ENCODE results near the gene SMAD6.

Gene SMAD6

DNA sequence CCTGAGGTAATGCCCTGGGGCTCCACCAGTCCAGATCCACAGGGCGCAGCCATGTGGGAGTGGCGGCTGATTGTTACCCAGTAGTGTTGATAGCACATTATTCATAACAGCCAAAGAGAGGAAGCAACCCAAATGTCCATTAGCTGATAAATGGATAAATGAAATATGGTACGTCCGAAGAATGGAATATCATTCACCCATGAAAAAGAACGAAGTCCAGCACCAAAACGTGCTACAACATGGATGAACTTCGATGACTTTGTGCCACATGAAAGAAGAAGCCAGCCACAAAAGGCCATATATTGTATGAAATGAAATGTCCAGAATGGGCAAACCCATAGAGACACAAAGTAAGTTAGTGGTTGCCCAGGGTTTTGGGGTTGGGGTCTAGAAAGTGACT lies 6.4 kb downstream of the SMAD6 start:
- Mint-ChIP-seq H3K36me3 (ENCODE audit: insufficient read depth) (no peaks in the 10 kb centered on the region), H3K27ac (ENCODE audit: low read depth) (no peak overlapping the region), H3K4me3 (no peak overlapping the region), H3K4me1 (peaks cover 9% of the 10 kb centered on the region), H3K9me3 (no peaks in the 10 kb centered on the region), H3K27me3 (peaks cover 22% of the 10 kb centered on the region)
- DNase-seq (ENCODE audit: low spot score in 2 of 2) (no peak), ATAC-seq (replicated peaks; ENCODE audit: extremely low read depth, poor library complexity, severe bottlenecking) (no peak)

DNA sequence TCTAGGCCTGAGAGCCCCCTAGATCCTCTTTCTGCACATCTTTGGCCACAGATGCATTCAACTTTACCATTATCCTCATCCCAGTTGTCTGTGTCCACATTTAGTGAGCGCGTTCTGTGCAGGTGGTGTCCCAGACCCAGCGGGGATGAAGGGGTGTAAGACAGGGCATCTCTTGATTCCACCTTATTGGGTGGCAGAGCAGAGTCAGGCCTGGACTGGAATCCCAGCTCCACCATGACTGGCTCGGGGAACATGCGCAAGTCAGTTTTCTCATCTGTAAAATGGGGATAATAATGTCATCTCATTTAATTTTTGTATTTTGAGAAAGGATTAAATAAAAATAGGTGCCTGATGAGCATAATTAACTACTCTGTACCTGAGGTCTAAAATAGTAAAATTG lies 7.8 kb downstream of the SMAD6 start:
- ATAC-seq (replicated peaks; ENCODE audit: extremely low read depth, poor library complexity, severe bottlenecking), result no peak
- Mint-ChIP-seq H3K9me3 (no peaks in the 10 kb centered on the region), H3K36me3 (ENCODE audit: insufficient read depth) (no peaks in the 10 kb centered on the region), H3K4me3 (no peak overlapping the region), H3K27ac (ENCODE audit: low read depth) (no peak overlapping the region), H3K4me1 (no peaks in the 10 kb centered on the region), H3K27me3 (peaks cover 13% of the 10 kb centered on the region)
- no peak for DNase-seq (ENCODE audit: low spot score in 2 of 2)

DNA sequence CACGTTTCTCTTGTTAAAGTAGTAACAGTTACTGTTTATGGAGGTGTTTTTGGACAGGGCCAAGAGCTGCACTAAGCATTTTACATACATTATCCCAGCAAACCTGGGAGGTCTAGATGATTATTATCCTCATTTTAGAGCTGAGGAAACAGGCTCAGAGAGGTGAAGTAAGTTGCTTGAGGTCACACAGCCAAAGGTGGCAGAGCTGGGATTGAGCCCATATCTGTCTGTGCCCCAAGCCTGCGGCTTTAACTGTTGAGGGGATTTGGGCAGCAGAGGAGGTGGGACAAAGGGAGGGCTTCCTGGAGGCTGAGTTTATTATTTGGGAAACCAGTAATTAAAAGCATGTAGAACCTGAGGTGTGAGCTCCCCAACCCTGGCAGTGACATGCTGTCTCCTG lies 9.2 kb downstream of the SMAD6 start:
- Mint-ChIP-seq H3K9me3 (no peaks in the 10 kb centered on the region), H3K4me3 (no peak overlapping the region), H3K27ac (ENCODE audit: low read depth) (no peak overlapping the region), H3K4me1 (no peaks in the 10 kb centered on the region), H3K27me3 (peaks cover 10% of the 10 kb centered on the region), H3K36me3 (ENCODE audit: insufficient read depth) (no peaks in the 10 kb centered on the region)
- ATAC-seq (replicated peaks; ENCODE audit: extremely low read depth, poor library complexity, severe bottlenecking) (no peak), DNase-seq (ENCODE audit: low spot score in 2 of 2) (no peak)

DNA sequence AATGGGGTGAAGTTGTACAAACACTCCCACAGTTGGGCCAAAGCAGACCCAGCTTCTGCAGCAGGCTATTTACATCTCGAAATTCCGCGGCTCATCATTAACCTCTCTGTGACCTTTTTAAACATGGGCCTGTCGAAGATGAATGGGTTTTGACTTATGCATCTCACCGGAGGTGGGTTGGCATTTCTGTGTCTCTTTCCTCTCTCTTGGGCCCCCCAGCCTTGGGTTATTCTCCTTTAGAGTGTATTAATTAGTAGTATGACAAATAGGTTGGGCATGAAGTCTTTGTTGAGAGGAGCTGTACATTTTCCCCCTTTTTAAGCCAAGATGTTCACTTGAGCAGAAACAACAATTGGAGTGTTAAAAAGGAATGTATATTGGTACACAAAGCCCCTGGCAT lies 9.8 kb downstream of the SMAD6 start:
- Mint-ChIP-seq H3K4me3 (no peak overlapping the region), H3K4me1 (no peaks in the 10 kb centered on the region), H3K27ac (ENCODE audit: low read depth) (no peak overlapping the region), H3K9me3 (no peaks in the 10 kb centered on the region), H3K36me3 (ENCODE audit: insufficient read depth) (no peaks in the 10 kb centered on the region), H3K27me3 (peaks cover 16% of the 10 kb centered on the region)
- no peak for ATAC-seq (replicated peaks; ENCODE audit: extremely low read depth, poor library complexity, severe bottlenecking)
- no peak for DNase-seq (ENCODE audit: low spot score in 2 of 2)

DNA sequence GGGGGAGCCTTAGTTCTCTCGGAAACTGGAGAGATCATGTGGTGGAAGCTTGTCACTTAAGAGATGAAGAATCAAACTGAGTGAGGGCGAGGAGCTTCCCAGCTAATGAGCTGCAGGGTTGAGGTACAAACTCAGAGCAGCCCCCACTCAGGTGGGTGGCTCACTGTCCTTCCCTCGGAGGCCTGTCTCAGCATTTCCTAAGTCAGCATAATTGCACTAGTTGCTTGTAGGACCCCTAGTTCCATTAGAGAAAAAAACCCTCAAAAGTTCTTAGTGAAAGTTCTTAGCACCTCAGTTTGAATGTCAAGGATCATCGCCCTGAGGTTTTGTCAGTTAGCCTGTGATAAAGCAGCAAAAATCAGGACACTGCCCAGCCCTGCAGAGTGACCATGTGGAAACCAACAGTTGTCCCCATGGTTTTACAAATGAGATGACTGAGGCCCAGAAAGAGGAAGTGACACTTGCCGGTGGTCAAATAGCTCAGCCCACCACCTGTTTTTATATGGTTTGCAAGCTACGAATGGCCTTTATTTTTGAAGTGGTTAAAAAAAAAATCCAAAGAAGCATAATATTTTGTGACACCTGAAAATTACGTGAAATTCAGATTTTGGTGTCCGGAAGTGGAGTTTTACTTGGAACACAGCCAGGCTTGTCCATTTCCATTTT lies 11.9 kb downstream of the SMAD6 start:
- no peaks in the 10 kb centered on the region for H3K9me3 Mint-ChIP-seq
- no peak for ATAC-seq (replicated peaks; ENCODE audit: extremely low read depth, poor library complexity, severe bottlenecking)

DNA sequence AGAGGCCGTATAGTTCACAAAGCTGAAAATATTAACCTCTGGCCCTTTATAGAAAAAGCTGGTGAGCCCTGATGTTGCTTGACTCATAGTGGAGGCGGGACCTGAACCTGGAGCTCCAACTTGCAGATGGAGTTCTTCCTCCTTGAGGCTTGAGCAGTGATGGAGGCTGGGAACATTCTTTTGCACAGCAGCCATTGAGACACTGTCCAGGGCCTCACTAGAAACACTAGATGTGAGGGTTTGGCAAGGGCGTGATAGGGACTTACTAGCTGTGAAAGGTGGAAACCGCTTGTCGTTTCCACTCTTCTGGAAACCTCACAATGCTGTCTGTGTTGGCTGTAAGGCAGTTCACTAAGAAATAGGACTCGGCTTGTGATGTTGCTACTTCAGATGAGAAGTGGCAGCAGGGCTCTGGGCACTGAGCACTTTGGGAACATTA lies 12.5 kb downstream of the SMAD6 start:
- Mint-ChIP-seq H3K4me1 (no peaks in the 10 kb centered on the region), H3K27ac (ENCODE audit: low read depth) (no peak overlapping the region), H3K9me3 (no peaks in the 10 kb centered on the region), H3K27me3 (peaks cover 31% of the 10 kb centered on the region), H3K36me3 (ENCODE audit: insufficient read depth) (no peaks in the 10 kb centered on the region), H3K4me3 (no peak overlapping the region)
- ATAC-seq (replicated peaks; ENCODE audit: extremely low read depth, poor library complexity, severe bottlenecking) (no peak), DNase-seq (ENCODE audit: low spot score in 2 of 2) (no peak)

More for the DNA sequence above, 11.9 kb downstream of the SMAD6 start:
- DNase-seq (ENCODE audit: low spot score in 2 of 2), result no peak
- peaks cover 31% of the 10 kb centered on the region for H3K27me3 Mint-ChIP-seq
- H3K27ac Mint-ChIP-seq (ENCODE audit: low read depth), result no peak overlapping the region
- H3K36me3 Mint-ChIP-seq (ENCODE audit: insufficient read depth), result no peaks in the 10 kb centered on the region
- H3K4me1 Mint-ChIP-seq, result no peaks in the 10 kb centered on the region
- H3K4me3 Mint-ChIP-seq, result no peak overlapping the region

DNA sequence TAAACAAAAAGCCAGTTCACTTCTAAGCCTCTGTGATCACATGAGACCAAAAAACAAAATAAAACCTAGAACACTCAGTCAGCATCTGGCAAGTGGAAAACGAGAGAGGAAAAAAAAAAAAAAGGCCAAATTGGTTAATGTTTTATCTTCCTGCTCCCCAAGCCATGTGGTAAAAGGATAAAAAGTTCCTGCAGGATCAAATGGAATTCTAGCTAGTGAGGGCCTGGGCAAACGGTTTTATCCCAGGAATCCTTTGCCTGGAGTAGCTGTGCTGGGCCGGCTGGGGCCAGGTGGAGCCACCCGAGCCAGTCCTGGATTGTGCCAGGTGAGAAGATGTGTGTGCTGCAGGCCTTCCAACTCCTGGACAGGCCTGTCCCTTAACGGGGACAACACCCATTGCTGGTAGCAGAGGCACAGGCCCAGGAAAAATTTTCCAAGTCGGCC lies 13.2 kb downstream of the SMAD6 start:
- ATAC-seq (replicated peaks; ENCODE audit: extremely low read depth, poor library complexity, severe bottlenecking) (no peak), DNase-seq (ENCODE audit: low spot score in 2 of 2) (no peak)
- no peaks in the 10 kb centered on the region for H3K36me3 Mint-ChIP-seq (ENCODE audit: insufficient read depth)
- H3K27me3 Mint-ChIP-seq, result peaks cover 31% of the 10 kb centered on the region
- no peaks in the 10 kb centered on the region for H3K9me3 Mint-ChIP-seq
- H3K27ac Mint-ChIP-seq (ENCODE audit: low read depth), result no peak overlapping the region
- H3K4me1 Mint-ChIP-seq, result no peaks in the 10 kb centered on the region
- no peak overlapping the region for H3K4me3 Mint-ChIP-seq

DNA sequence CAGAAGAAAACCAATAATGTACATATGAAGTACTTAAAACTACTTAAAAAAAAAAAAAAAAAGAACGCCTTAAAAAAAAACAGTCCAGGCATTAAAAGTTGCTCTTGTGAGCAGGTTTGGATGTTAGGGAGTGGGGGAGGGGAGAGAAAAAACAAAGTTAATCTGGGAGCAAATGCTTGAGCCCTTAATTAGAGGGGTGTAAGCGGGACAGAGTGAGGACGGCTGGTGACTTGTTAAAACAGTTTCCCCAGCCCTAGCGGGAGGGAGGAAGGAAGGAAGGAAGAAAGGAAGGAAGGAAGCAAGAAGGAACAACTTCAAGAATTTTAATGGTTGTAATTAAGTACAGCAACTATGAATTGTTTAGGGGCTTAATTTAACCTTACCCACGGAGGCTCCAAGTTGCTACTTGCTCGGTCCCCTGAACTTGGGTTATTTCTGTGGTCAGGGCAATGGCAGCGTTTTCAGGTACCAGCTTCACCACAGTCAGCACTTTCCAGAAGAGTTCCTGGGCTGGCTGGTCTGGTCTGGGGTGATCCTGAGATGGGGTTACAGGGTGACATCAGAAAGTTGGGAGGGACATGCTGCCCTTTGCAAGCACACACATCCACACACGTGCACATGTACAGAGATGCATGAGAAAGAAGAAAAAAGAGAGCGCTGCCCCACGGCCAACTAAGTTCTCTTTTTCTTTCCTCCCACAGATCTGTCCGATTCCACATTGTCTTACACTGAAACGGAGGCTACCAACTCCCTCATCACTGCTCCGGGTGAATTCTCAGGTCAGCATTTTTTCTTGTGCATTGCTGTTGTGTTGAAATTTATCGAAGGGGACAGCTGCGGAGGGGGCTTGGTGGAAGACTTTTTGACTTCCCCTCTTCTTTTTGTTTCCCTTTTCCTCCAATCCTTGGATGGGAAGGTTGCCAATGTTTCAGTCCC lies 14.0 kb downstream of the SMAD6 start:
- DNase-seq (ENCODE audit: low spot score in 2 of 2) (no peak), ATAC-seq (replicated peaks; ENCODE audit: extremely low read depth, poor library complexity, severe bottlenecking) (no peak)
- no peaks in the 10 kb centered on the region for H3K9me3 Mint-ChIP-seq
- no peaks in the 10 kb centered on the region for H3K36me3 Mint-ChIP-seq (ENCODE audit: insufficient read depth)
- H3K4me1 Mint-ChIP-seq, result no peaks in the 10 kb centered on the region
- no peak overlapping the region for H3K27ac Mint-ChIP-seq (ENCODE audit: low read depth)
- H3K4me3 Mint-ChIP-seq, result no peak overlapping the region
- H3K27me3 Mint-ChIP-seq, result peaks cover 31% of the 10 kb centered on the region

DNA sequence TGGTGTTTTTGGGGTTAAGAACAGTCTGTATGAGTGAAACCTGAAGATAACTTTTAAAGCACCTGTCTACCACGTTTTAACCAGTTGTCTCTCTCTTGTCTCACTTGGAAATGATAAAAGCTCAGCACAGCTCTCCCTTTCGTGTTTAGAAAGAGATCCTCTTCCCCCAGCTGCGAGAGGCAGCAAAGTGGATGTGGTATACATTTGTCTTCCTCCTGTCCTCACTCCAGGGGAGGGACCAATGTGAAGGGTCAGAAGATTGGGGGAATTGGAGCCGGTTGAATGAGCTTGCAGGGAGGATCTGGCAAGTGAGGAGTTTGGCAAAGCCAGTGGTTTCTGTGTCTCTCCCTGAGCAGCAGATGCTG lies 14.6 kb downstream of the SMAD6 start:
- DNase-seq (ENCODE audit: low spot score in 2 of 2) (no peak), ATAC-seq (replicated peaks; ENCODE audit: extremely low read depth, poor library complexity, severe bottlenecking) (no peak)
- H3K9me3 Mint-ChIP-seq, result no peaks in the 10 kb centered on the region
- H3K4me3 Mint-ChIP-seq, result no peak overlapping the region
- H3K4me1 Mint-ChIP-seq, result no peaks in the 10 kb centered on the region
- peaks cover 35% of the 10 kb centered on the region for H3K27me3 Mint-ChIP-seq
- H3K27ac Mint-ChIP-seq (ENCODE audit: low read depth), result no peak overlapping the region
- H3K36me3 Mint-ChIP-seq (ENCODE audit: insufficient read depth), result no peaks in the 10 kb centered on the region

DNA sequence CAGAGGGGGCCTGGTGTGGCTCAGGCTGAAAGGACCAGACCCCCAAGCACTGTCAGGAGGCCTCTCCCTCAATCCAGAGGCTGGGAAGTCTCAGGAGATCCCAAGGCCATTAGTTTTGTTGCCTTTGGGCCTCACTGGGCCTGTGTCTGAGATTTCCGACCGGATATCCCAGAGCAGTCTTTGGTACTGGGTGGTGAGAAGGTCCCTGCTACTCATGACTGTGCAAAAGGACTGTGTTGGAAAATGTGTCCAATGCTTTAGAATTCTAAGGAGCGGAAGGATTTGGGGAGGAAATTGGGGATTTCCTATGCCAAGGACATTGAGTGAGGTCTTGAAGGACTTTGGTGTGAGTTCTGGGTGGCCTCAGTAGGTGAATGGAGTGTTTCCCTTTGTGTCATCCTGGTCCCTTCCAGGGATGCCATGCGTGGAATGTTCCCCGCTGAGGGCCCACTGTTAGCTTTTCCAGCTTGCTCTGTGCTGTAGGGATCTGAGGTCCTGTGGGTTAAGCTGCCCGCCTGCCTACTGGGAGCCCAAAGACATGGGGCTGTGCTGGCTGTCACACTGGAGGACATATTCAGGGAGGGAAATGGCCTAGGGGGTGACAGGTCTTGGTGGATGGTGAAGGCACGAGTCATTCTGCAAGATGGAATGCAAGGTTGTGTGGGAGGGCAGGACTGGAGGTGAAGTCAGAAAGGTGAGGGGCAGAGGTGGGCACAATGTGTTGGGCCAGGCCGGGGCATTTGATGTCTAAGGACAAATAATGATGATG lies 16.4 kb downstream of the SMAD6 start:
- no peak overlapping the region for H3K27ac Mint-ChIP-seq (ENCODE audit: low read depth)
- DNase-seq (ENCODE audit: low spot score in 2 of 2), result no peak
- H3K4me3 Mint-ChIP-seq, result no peak overlapping the region

DNA sequence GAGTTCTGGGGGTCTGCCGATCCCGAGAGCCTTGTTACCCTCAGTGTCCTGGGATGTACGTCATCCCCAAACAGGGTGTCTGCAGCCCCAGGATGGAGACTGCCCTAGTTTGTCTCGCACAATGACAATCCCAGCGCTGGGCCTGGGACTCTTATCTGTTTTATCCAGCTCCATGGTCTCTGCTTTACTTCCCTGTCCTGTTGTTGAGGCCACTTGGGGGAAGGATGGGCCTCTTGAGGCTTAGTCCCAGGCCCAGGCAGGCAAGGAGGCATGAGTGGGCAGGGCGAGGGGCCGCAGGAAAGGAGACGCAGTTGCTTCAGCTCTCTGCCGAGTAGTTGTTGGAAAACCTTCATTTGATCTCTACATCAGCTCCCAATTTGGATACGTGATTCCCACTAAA lies 17.4 kb downstream of the SMAD6 start:
- Mint-ChIP-seq H3K4me3 (no peak overlapping the region), H3K9me3 (no peaks in the 10 kb centered on the region), H3K4me1 (no peaks in the 10 kb centered on the region), H3K36me3 (ENCODE audit: insufficient read depth) (no peaks in the 10 kb centered on the region), H3K27me3 (peaks cover 44% of the 10 kb centered on the region), H3K27ac (ENCODE audit: low read depth) (no peak overlapping the region)
- ATAC-seq (replicated peaks; ENCODE audit: extremely low read depth, poor library complexity, severe bottlenecking) (no peak), DNase-seq (ENCODE audit: low spot score in 2 of 2) (no peak)

More for the DNA sequence above, 16.4 kb downstream of the SMAD6 start:
- Mint-ChIP-seq H3K9me3 (no peaks in the 10 kb centered on the region), H3K36me3 (ENCODE audit: insufficient read depth) (no peaks in the 10 kb centered on the region), H3K27me3 (peaks cover 44% of the 10 kb centered on the region), H3K4me1 (no peaks in the 10 kb centered on the region)
- ATAC-seq (replicated peaks; ENCODE audit: extremely low read depth, poor library complexity, severe bottlenecking), result no peak

DNA sequence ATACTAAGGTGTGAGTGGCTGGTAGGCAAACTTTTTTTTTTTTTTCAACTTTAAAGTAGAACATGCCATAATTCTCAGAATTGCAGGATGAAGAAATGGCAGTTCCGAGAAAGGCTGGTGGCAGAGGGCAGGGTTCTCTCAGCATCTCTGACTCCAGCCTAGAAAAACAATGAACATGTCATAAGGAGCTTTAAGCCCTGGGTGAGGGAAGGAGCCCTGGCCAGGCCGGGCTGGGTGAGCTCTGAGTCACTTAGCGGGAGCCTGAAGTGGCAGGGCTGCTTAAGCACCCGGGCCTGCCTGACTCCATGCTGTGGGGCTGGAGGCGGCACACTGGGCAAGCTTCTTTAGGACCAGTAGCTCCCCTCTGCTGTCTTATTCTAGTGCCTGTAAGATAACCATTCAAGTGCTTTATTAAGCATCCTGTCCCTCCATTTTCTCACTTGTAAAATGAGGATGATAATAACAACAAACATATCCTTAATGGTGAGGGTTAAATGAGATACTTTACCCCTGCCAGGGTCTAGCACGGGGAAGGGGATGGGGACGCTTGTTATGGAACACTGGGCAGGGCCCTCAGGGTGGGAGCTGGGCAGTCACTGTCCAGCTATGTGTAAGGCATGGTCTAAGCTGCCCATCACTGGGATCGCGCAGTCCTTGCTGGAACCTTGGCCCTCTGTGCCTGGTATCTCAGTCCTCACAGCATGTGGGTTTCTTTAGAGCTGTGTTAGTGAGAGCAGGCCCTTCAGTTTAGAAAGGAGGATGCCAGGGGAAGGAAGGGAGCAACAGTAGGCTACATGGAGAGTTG lies 18.4 kb downstream of the SMAD6 start:
- DNase-seq (ENCODE audit: low spot score in 2 of 2) (no peak), ATAC-seq (replicated peaks; ENCODE audit: extremely low read depth, poor library complexity, severe bottlenecking) (no peak)
- Mint-ChIP-seq H3K36me3 (ENCODE audit: insufficient read depth) (no peaks in the 10 kb centered on the region), H3K9me3 (no peaks in the 10 kb centered on the region), H3K4me3 (no peak overlapping the region), H3K27ac (ENCODE audit: low read depth) (no peak overlapping the region), H3K4me1 (no peaks in the 10 kb centered on the region), H3K27me3 (peaks cover 43% of the 10 kb centered on the region)
